ENCODE results near the gene GTF3C2.
"Not testable (repeated sequence)": the region's sequence is repeated elsewhere in the genome, so short reads cannot be mapped to it uniquely, and the experiment has no call there.

Gene GTF3C2

GRCh38 chr2:27320958-27321543 lies 35.5 kb downstream of the GTF3C2 start:
- no peak for DNase-seq

GRCh38 chr2:27319839-27320238 lies 36.7 kb downstream of the GTF3C2 start:
- DNase-seq: not testable (repeated sequence)

GRCh38 chr2:27316655-27317412 lies 39.7 kb downstream of the GTF3C2 start:
- DNase-seq: no peak

- DNase-seq: no peak
These were observed 41.4 kb downstream of the GTF3C2 start for GRCh38 chr2:27315122-27315521.

GRCh38 chr2:27314709-27315108 lies 41.9 kb downstream of the GTF3C2 start:
- no peak for DNase-seq

- DNase-seq: no peak
These were observed 42.5 kb downstream of the GTF3C2 start for GRCh38 chr2:27313882-27314645.

- no peak for DNase-seq
These were observed 44.4 kb downstream of the GTF3C2 start for GRCh38 chr2:27312152-27312551.

GRCh38 chr2:27309651-27310050 lies 46.9 kb downstream of the GTF3C2 start:
- DNase-seq: no peak

- DNase-seq: no peak
These were observed 48.1 kb downstream of the GTF3C2 start, which contains the start of gene UCN for GRCh38 chr2:27308359-27308881. TSS of gene UCN (minus strand) at chr2:27308445. CDS start at chr2:27307895, 550 bp downstream.

- no peak for DNase-seq
These were observed 48.8 kb downstream of the GTF3C2 start for GRCh38 chr2:27307545-27308358.

GRCh38 chr2:27307287-27307544 lies 49.3 kb downstream of the GTF3C2 start:
- no peak for DNase-seq

- DNase-seq: no peak
These were observed 49.8 kb downstream of the GTF3C2 start for GRCh38 chr2:27306573-27307286.

GRCh38 chr2:27306136-27306535 lies 50.4 kb downstream of the GTF3C2 start:
- DNase-seq: no peak

- no peak for DNase-seq
These were observed 51.0 kb downstream of the GTF3C2 start for GRCh38 chr2:27305516-27305915.

- no peak for DNase-seq
These were observed 51.9 kb downstream of the GTF3C2 start for GRCh38 chr2:27304488-27305240.

GRCh38 chr2:27303093-27304025 lies 53.2 kb downstream of the GTF3C2 start:
- peak; percentile 35 for DNase-seq

GRCh38 chr2:27300606-27301005 lies 56.0 kb downstream of the GTF3C2 start:
- not testable (repeated sequence) for DNase-seq

GRCh38 chr2:27298391-27299080 lies 58.0 kb downstream of the GTF3C2 start:
- DNase-seq: no peak

- no peak for DNase-seq
These were observed 59.4 kb downstream of the GTF3C2 start for GRCh38 chr2:27297195-27297594.

- DNase-seq: no peak
These were observed 60.1 kb downstream of the GTF3C2 start for GRCh38 chr2:27296481-27296880.

All from NCI-H1092 treated with DMSO at 0.1 percent for 48 hours (cell line).